K562 (cell line): ENCODE results near the gene EIF2S3. TPM values are rescaled to one million over a fixed set of nuclear protein-coding genes. Genes with fewer than 3 reads are reported as not detected.

Experiments
- ATAC-seq: fragments of 200-7000 bp; cut with Tn5 transposase; 3 replicates; pipeline ENCODE4 v1.9.1; 2020; ENCODE audit warnings: moderate library complexity
- BruUV-seq: library from RNA; stranded (reverse); fragments of 400-500 nt; replicated peaks from 2 replicates; lab custom pipeline; 2021; lab: Mats Ljungman, UMichigan
- CTCF ChIA-PET: fragments of 300-600 bp; formaldehyde crosslinking; extraction: SDS; loops from one replicate; lab custom pipeline; 2021; ENCODE audit warnings: low intra/inter-chr PET ratio; lab: Yijun Ruan, JAX
- POLR2A ChIA-PET: fragments of 300-600, 350-650 bp; sonication (Branson Sonifier 250); formaldehyde crosslinking; extraction: SDS; loops from one replicate; lab custom pipeline; 2021; ENCODE audit warnings: antibody characterized with exemption, inconsistent platforms; lab: Yijun Ruan, JAX
- DNase-seq, 4 experiments: peaks; one replicate each; pipeline versions ENCODE4 v3.0.0 to v3.0.0-alpha.2; 2011 to 2018; ENCODE audit warnings: low spot score in 3 of 4, mixed read lengths in 3 of 4; ENCODE audit errors: extremely low read depth in 1 of 4
- FAIRE-seq: peaks from 2 replicates; lab custom pipeline; 2011; peaks lifted over from hg19 to GRCh38; lab: Jason Lieb, UNC
- H2AFZ ChIP-seq: 2 replicates; pipeline ENCODE4 v1.6.0; 2011; ENCODE audit warnings: low read depth, low read length, control low read depth, inconsistent platforms
- H3K27ac ChIP-seq: fragments of 200-600 bp; 3 replicates; pipeline ENCODE4 v1.8.0; 2011; ENCODE audit warnings: low read depth, mild to moderate bottlenecking, control low read depth, inconsistent platforms, low read length, moderate library complexity, mixed read lengths; ENCODE audit errors: extremely low read depth
- H3K27me3 ChIP-seq, 2 experiments: fragments of 300-600 bp in 1 of 2; 2 replicates in 1 of 2; 3 replicates in 1 of 2; pipeline versions ENCODE4 v1.6.0 to v1.8.0; 2011; ENCODE audit warnings: inconsistent platforms in 2 of 2, low read length in 2 of 2, mild to moderate bottlenecking in 1 of 2, mixed read lengths in 1 of 2, moderate library complexity in 1 of 2; ENCODE audit not compliant: control insufficient read depth in 2 of 2, insufficient read depth in 2 of 2
- H3K36me3 ChIP-seq: fragments of 300-600 bp; 3 replicates; pipeline ENCODE4 v1.8.0; 2011; ENCODE audit warnings: mild to moderate bottlenecking, low read length, inconsistent platforms; ENCODE audit not compliant: control insufficient read depth, insufficient read depth
- H3K4me1 ChIP-seq, 2 experiments: fragments of 200-600 bp in 1 of 2; replicated peaks in 1 of 2; 2 replicates in 1 of 2; 3 replicates in 1 of 2; pipeline versions ENCODE4 v1.5.1 to v1.8.0; 2011; ENCODE audit warnings: inconsistent platforms in 2 of 2, low read length in 2 of 2, mild to moderate bottlenecking in 1 of 2, mixed read lengths in 1 of 2, moderate library complexity in 1 of 2; ENCODE audit not compliant: control insufficient read depth in 2 of 2, insufficient read depth in 2 of 2
- H3K4me2 ChIP-seq: 2 replicates; pipeline ENCODE4 v1.6.1; 2011; ENCODE audit warnings: low read length, control low read depth, inconsistent platforms, mixed read lengths; ENCODE audit not compliant: insufficient read depth
- H3K4me3 ChIP-seq: fragments of 200-600 bp; sonication (generic), shearing (Covaris generic); 2 replicates; pipeline ENCODE4 v1.5.1; 2016; ENCODE audit warnings: control low read depth, inconsistent platforms
- H3K79me2 ChIP-seq: fragments of 200-600 bp; 3 replicates; pipeline ENCODE4 v1.8.0; 2011; ENCODE audit warnings: low read length, inconsistent platforms; ENCODE audit not compliant: control insufficient read depth, insufficient read depth
- H3K9ac ChIP-seq, 2 experiments: 2 replicates each; pipeline versions ENCODE4 v1.6.0 to v1.6.1; 2011; ENCODE audit warnings: low read depth in 2 of 2, low read length in 2 of 2, control low read depth in 1 of 2, inconsistent platforms in 1 of 2, mild to moderate bottlenecking in 1 of 2, mixed read lengths in 1 of 2; ENCODE audit not compliant: insufficient read depth in 1 of 2
- H3K9me1 ChIP-seq: one replicate; pipeline ENCODE4 v1.6.0; 2011; ENCODE audit warnings: inconsistent platforms, mild to moderate bottlenecking, low read length, moderate library complexity; ENCODE audit not compliant: control insufficient read depth, insufficient read depth
- H3K9me3 ChIP-seq: replicated peaks from 2 replicates; pipeline ENCODE4 v1.5.1; 2011; ENCODE audit warnings: low read depth, low read length, inconsistent platforms; ENCODE audit not compliant: control insufficient read depth, insufficient read depth
- H4K20me1 ChIP-seq: replicated peaks from 2 replicates; pipeline ENCODE4 v1.6.1; 2011; ENCODE audit warnings: low read length, inconsistent platforms, mixed read lengths; ENCODE audit not compliant: control insufficient read depth, insufficient read depth
- CTBP1 ChIP-seq: fragments of 450-650 bp; IDR thresholded peaks from 2 replicates; pipeline ENCODE4 v1.6.1; 2016; ENCODE audit warnings: borderline replicate concordance
- ETV5 ChIP-seq: sonication (generic); formaldehyde crosslinking; IDR thresholded peaks from 2 replicates; pipeline ENCODE4 v1.4.0; 2020; ENCODE audit warnings: low read depth, mild to moderate bottlenecking, missing genetic modification reagents
- GABPB1 ChIP-seq: sonication (generic); formaldehyde crosslinking; IDR thresholded peaks from 2 replicates; pipeline ENCODE4 v1.8.0; 2022; ENCODE audit warnings: mild to moderate bottlenecking, missing genetic modification reagents
- MEIS2 ChIP-seq: fragments of 450-650 bp; IDR thresholded peaks from 2 replicates; pipeline ENCODE4 v1.6.1; 2014; ENCODE audit warnings: mild to moderate bottlenecking; ENCODE audit not compliant: partially characterized antibody
- MITF ChIP-seq: IDR thresholded peaks from 2 replicates; pipeline ENCODE4 v1.6.1; 2014; ENCODE audit warnings: antibody characterized with exemption
- NFIC ChIP-seq: fragments of 450-650 bp; IDR thresholded peaks from 2 replicates; pipeline ENCODE4 v1.6.1; 2017; ENCODE audit warnings: mild to moderate bottlenecking, inconsistent platforms
- TBL1XR1 ChIP-seq, 2 experiments: IDR thresholded peaks; 2 replicates each; pipeline ENCODE4 v1.6.1; 2012; ENCODE audit warnings: improper control_type of control experiment in 2 of 2, low read length in 2 of 2, mild to moderate bottlenecking in 1 of 2
- TCF3 ChIP-seq: sonication (generic); formaldehyde crosslinking; IDR thresholded peaks from 2 replicates; pipeline ENCODE4 v1.4.0; 2020; ENCODE audit warnings: mild to moderate bottlenecking, missing genetic modification reagents
- TGIF2 ChIP-seq: sonication (generic); formaldehyde crosslinking; IDR thresholded peaks from 2 replicates; pipeline ENCODE4 v1.8.1; 2022; ENCODE audit warnings: mild to moderate bottlenecking, missing genetic modification reagents, moderate library complexity
- ZBTB11 ChIP-seq, 3 experiments: fragments of 200-800 bp in 1 of 3; fragments of 250-450 bp in 1 of 3; fragments of 450-650 bp in 1 of 3; sonication (Bioruptor Pico) in 1 of 3; sonication (Bioruptor generic) in 1 of 3; formaldehyde crosslinking in 1 of 3; IDR thresholded peaks; 2 replicates each; pipeline versions ENCODE4 v1.6.1 to v1.8.0; 2016 to 2022; ENCODE audit warnings: mild to moderate bottlenecking in 2 of 3, missing genetic modification characterization in 2 of 3, missing compliant biosample characterization in 1 of 3, moderate library complexity in 1 of 3
- ZNF766 ChIP-seq: fragments of 200-800 bp; sonication (Bioruptor generic); conservative IDR thresholded peaks from 2 replicates; pipeline ENCODE4 v1.6.1; 2016; ENCODE audit warnings: missing genetic modification characterization, missing compliant biosample characterization
- WGBS: fragments of 100-300 bp; shearing (Covaris generic); methylation state at CpG from one replicate; pipeline ENCODE4 v1.1.6; 2016; ENCODE audit warnings: low coverage, mixed read lengths; ENCODE audit not compliant: insufficient coverage; ENCODE audit errors: missing lambda C conversion rate; 5-methylcytosine and 5-hydroxymethylcytosine counted together
- in situ Hi-C: fragments of 300-500 bp; cut with MboI; formaldehyde crosslinking; loops from 4 replicates; pipeline ENCODE4 v1.15.0; 2018; ENCODE audit warnings: inconsistent platforms, mixed read lengths
- intact Hi-C: fragments of 100-400 bp; cut with micrococcal nuclease; formaldehyde crosslinking; loops from 2 replicates; pipeline ENCODE4 v1.14.2; 2022
- polyA plus RNA-seq, 8 experiments: library from polyadenylated mRNA; depleted of rRNA in 4 of 8; stranded (reverse) in 5 of 8; unstranded in 3 of 8; fragments of >200 nt; fragmentation: Nextera tagmentation in 2 of 8; fragmentation: Illumina TruSeq in 1 of 8; extraction: Ambion mirVana in 2 of 8; extraction: Trizol in 1 of 8; gene quantifications; 2 replicates each; pipeline versions ENCODE4 v1.2.1 to v1.2.3, GENCODE V29; 2011 to 2014; ENCODE audit warnings: inconsistent platforms in 1 of 8, missing spikeins in 1 of 8
- total RNA-seq, 7 experiments: library from RNA; depleted of rRNA in 6 of 7; stranded (reverse); fragments of >200 nt in 6 of 7; fragmentation: Illumina TruSeq in 2 of 7; extraction: Trizol in 2 of 7; gene quantifications; 2 replicates each; pipeline versions ENCODE4 v1.2.1 to v1.2.3, GENCODE V29; 2011 to 2021; ENCODE audit warnings: low replicate concordance in 1 of 7

EIF2S3 gene
- total and polyA plus RNA-seq, 9 of the 15 experiments (the other 6 are each of a cell fraction or from before 2014, with no cell fraction given), result 148 to 439 (median 275) TPM

GRCh38 chrX:24110069-24110468 is 55.3 kb downstream of the EIF2S3 start:
- H3K9ac ChIP-seq, result no peak overlapping the region
- BruUV-seq, result no TSS peak
- H3K4me1 ChIP-seq, result no peaks in the 10 kb centered on the region
- 0% methylated on average over 2 of the region's 2 CpGs for WGBS
- H3K4me3 ChIP-seq, result no peak overlapping the region
- intact Hi-C loops, result no loop called here
- peak; percentile 15 for TF ChIP-seq MEIS2
- TF ChIP-seq TBL1XR1 (IDR thresholded peaks at IDR 0.05; ENCODE audit: low read length in 2 of 2), result no peak
- TF ChIP-seq ZNF766, result no peak
- peak; percentile 82 for TF ChIP-seq NFIC
- TF ChIP-seq, all 486 proteins: peak for 2
- POLR2A ChIA-PET, result no interaction called here
- CTCF ChIA-PET, result interaction anchor here (0.5 kb wide), 1 partner anchor 25 kb away, joined by 3 read pairs; no protein-coding TSS in a partner anchor
- Histone ChIP-seq H3K4me2 (no peak overlapping the region), H3K27ac (no peak overlapping the region), H3K9me3 (no peaks in the 10 kb centered on the region), H3K9me1 (no peaks in the 10 kb centered on the region), H3K36me3 (no peaks in the 10 kb centered on the region), H4K20me1 (no peaks in the 10 kb centered on the region), H3K27me3 (no peaks in the 10 kb centered on the region), H3K79me2 (no peaks in the 10 kb centered on the region), H2AFZ (no peak overlapping the region)
- in situ Hi-C loops, result no loop called here
- ATAC-seq (no peak), DNase-seq (peak in 1 of 4 experiments; percentile 29), FAIRE-seq (no peak)

- Histone ChIP-seq H4K20me1 (no peaks in the 10 kb centered on the region), H2AFZ (no peak overlapping the region), H3K4me2 (no peak overlapping the region), H3K36me3 (no peaks in the 10 kb centered on the region), H3K4me1 (no peaks in the 10 kb centered on the region), H3K79me2 (no peaks in the 10 kb centered on the region), H3K9me3 (no peaks in the 10 kb centered on the region), H3K9me1 (no peaks in the 10 kb centered on the region), H3K27me3 (no peaks in the 10 kb centered on the region), H3K4me3 (no peak overlapping the region), H3K27ac (no peak overlapping the region), H3K9ac (no peak overlapping the region)
- FAIRE-seq (no peak), ATAC-seq (no peak), DNase-seq (no peak)
- 34% methylated on average over 2 of the region's 2 CpGs for WGBS
- intact Hi-C loops (no loop called here), in situ Hi-C loops (no loop called here)
- CTCF ChIA-PET, result no interaction called here
- POLR2A ChIA-PET, result no interaction called here
- no TSS peak for BruUV-seq
- TF ChIP-seq CTBP1 (no peak), GABPB1 (CRISPR knock-in tag) (no peak), MITF (no peak), ETV5 (CRISPR knock-in tag) (no peak), TCF3 (CRISPR knock-in tag) (no peak), ZBTB11 (CRISPR knock-in tag; IDR thresholded peaks at IDR 0.05) (no peak), TGIF2 (CRISPR knock-in tag) (no peak)
Observed at GRCh38 chrX:24113181-24113580, 58.4 kb downstream of the EIF2S3 start.
